SK-N-SH (cell line): ENCODE results near the gene PANK4. TPM values are rescaled to one million over a fixed set of nuclear protein-coding genes. Genes with fewer than 3 reads are reported as not detected.

Source experiments
- CTCF ChIA-PET: fragments of 300-600, 350-600 bp; formaldehyde crosslinking; extraction: SDS; loops from one replicate; lab custom pipeline; 2021; lab: Yijun Ruan, JAX
- POLR2A ChIA-PET: fragments of 350-600 bp; sonication (Branson Sonifier 250); formaldehyde crosslinking; extraction: SDS; loops from one replicate; lab custom pipeline; 2020; ENCODE audit warnings: antibody characterized with exemption, inconsistent platforms; lab: Yijun Ruan, JAX
- DNase-seq: peaks from one replicate; pipeline ENCODE4 v3.0.0; 2012
- H2AFZ ChIP-seq: fragments of 200-600 bp; sonication (generic); 2 replicates; pipeline ENCODE4 v1.8.1; 2016; ENCODE audit warnings: antibody characterized with exemption, mild to moderate bottlenecking, low read depth
- H3F3A ChIP-seq: fragments of 200-600 bp; sonication (generic); replicated peaks from 2 replicates; pipeline ENCODE3; 2016; ENCODE audit warnings: antibody characterized with exemption, mild to moderate bottlenecking; ENCODE audit not compliant: insufficient read depth
- H3K27ac ChIP-seq, 2 experiments: fragments of 200-500 bp in 1 of 2; fragments of 200-600 bp in 1 of 2; sonication (Bioruptor generic) in 1 of 2; sonication (generic), shearing (Covaris generic) in 1 of 2; 2 replicates each; pipeline versions ENCODE4 v1.5.1 to v1.6.1; 2014 to 2016; ENCODE audit warnings: low read depth in 2 of 2, inconsistent platforms in 1 of 2, low read length in 1 of 2, mild to moderate bottlenecking in 1 of 2, mixed read lengths in 1 of 2
- H3K27me3 ChIP-seq: fragments of 200-600 bp; sonication (generic), shearing (Covaris generic); 2 replicates; pipeline ENCODE4 v1.6.1; 2016; ENCODE audit warnings: mixed run types; ENCODE audit not compliant: insufficient read depth
- H3K36me3 ChIP-seq, 2 experiments: fragments of 200-500 bp in 1 of 2; fragments of 200-600 bp in 1 of 2; sonication (Bioruptor generic) in 1 of 2; sonication (generic) in 1 of 2; replicated peaks in 1 of 2; 2 replicates each; pipeline versions ENCODE3 to v1.5.1; 2014 to 2016; ENCODE audit warnings: low read length in 1 of 2, mild to moderate bottlenecking in 1 of 2; ENCODE audit not compliant: insufficient read depth in 2 of 2, control insufficient read depth in 1 of 2
- H3K4me1 ChIP-seq, 2 experiments: fragments of 200-500 bp in 1 of 2; fragments of 200-600 bp in 1 of 2; sonication (Bioruptor generic) in 1 of 2; sonication (generic), shearing (Covaris generic) in 1 of 2; 2 replicates each; pipeline versions ENCODE4 v1.5.1 to v1.6.1; 2014 to 2016; ENCODE audit warnings: low read depth in 1 of 2, low read length in 1 of 2, mixed run types in 1 of 2; ENCODE audit not compliant: insufficient read depth in 2 of 2, control insufficient read depth in 1 of 2
- H3K4me2 ChIP-seq: fragments of 200-600 bp; sonication (generic), shearing (Covaris generic); 2 replicates; pipeline ENCODE4 v1.6.1; 2017; ENCODE audit warnings: mixed run types
- H3K4me3 ChIP-seq, 2 experiments: fragments of 200-500 bp in 1 of 2; fragments of 200-600 bp in 1 of 2; sonication (Bioruptor generic) in 1 of 2; sonication (generic), shearing (Covaris generic) in 1 of 2; 2 replicates each; pipeline versions ENCODE4 v1.5.1 to v1.8.1; 2014 to 2016; ENCODE audit warnings: low read depth in 2 of 2, inconsistent platforms in 1 of 2, low read length in 1 of 2, mild to moderate bottlenecking in 1 of 2, mixed read lengths in 1 of 2, moderate library complexity in 1 of 2
- H3K79me2 ChIP-seq: fragments of 200-600 bp; sonication (generic); 2 replicates; pipeline ENCODE4 v1.8.1; 2017; ENCODE audit warnings: mild to moderate bottlenecking; ENCODE audit not compliant: insufficient read depth
- H3K9ac ChIP-seq: fragments of 200-600 bp; sonication (generic); 2 replicates; pipeline ENCODE4 v1.6.1; 2017; ENCODE audit warnings: mixed run types
- H3K9me2 ChIP-seq: fragments of 200-600 bp; sonication (generic); 2 replicates; pipeline ENCODE4 v1.6.1; 2017; ENCODE audit warnings: mixed run types
- H3K9me3 ChIP-seq: fragments of 200-600 bp; sonication (generic); 2 replicates; pipeline ENCODE4 v1.6.1; 2017; ENCODE audit warnings: mixed run types, mild to moderate bottlenecking, moderate library complexity
- H4K20me1 ChIP-seq: fragments of 200-600 bp; sonication (generic); 2 replicates; pipeline ENCODE4 v1.6.1; 2017; ENCODE audit warnings: mild to moderate bottlenecking, mixed run types; ENCODE audit not compliant: insufficient read depth
- EP300 ChIP-seq, 2 experiments: IDR thresholded peaks; 2 replicates each; pipeline versions ENCODE4 v1.4.0 to v1.6.1; 2012; ENCODE audit warnings: borderline replicate concordance in 1 of 2, low read depth in 1 of 2, low read length in 1 of 2
- FOXM1 ChIP-seq: IDR thresholded peaks from 2 replicates; pipeline ENCODE4 v1.4.0; 2012; ENCODE audit warnings: low read depth, mild to moderate bottlenecking
- GATA2 ChIP-seq: sonication (generic); formaldehyde crosslinking; IDR thresholded peaks from 2 replicates; pipeline ENCODE4 v1.5.0; 2020; ENCODE audit warnings: mild to moderate bottlenecking, missing genetic modification reagents
- MXI1 ChIP-seq: IDR thresholded peaks from 2 replicates; pipeline ENCODE4 v1.6.1; 2012; ENCODE audit warnings: mild to moderate bottlenecking, low read depth, low read length, improper control_type of control experiment
- NFIC ChIP-seq: IDR thresholded peaks from 2 replicates; pipeline ENCODE4 v1.4.0; 2012; ENCODE audit warnings: borderline replicate concordance
- RCOR1 ChIP-seq: fragments of 150-350 bp; IDR thresholded peaks from 2 replicates; pipeline ENCODE4 v1.6.1; 2017; ENCODE audit warnings: antibody characterized with exemption, low read length
- RFX5 ChIP-seq: IDR thresholded peaks from 2 replicates; pipeline ENCODE4 v1.6.1; 2012; ENCODE audit warnings: mild to moderate bottlenecking, improper control_type of control experiment, low read length
- RXRA ChIP-seq: IDR thresholded peaks from 2 replicates; pipeline ENCODE4 v1.4.0; 2012; ENCODE audit warnings: low read depth, mild to moderate bottlenecking, borderline replicate concordance
- SIN3A ChIP-seq: IDR thresholded peaks from 2 replicates; pipeline ENCODE4 v1.6.1; 2012; ENCODE audit warnings: low read depth, mild to moderate bottlenecking, low read length, moderate library complexity, borderline replicate concordance
- SMC3 ChIP-seq: IDR thresholded peaks from 2 replicates; pipeline ENCODE4 v1.6.1; 2012; ENCODE audit warnings: low read depth, low read length, improper control_type of control experiment
- TAF1 ChIP-seq: IDR thresholded peaks from 2 replicates; pipeline ENCODE4 v1.6.1; 2012; ENCODE audit warnings: low read depth, mild to moderate bottlenecking, low read length, moderate library complexity, borderline replicate concordance
- TCF12 ChIP-seq: IDR thresholded peaks from 2 replicates; pipeline ENCODE4 v1.4.0; 2012
- YY1 ChIP-seq: IDR thresholded peaks from 2 replicates; pipeline ENCODE4 v1.4.0; 2012; ENCODE audit warnings: low read depth, mild to moderate bottlenecking
- WGBS: methylation state at CpG from one replicate; pipeline ENCODE4 v1.1.6; 2017; ENCODE audit warnings: low lambda C conversion rate; 5-methylcytosine and 5-hydroxymethylcytosine counted together
- polyA plus RNA-seq, 3 experiments: library from polyadenylated mRNA; depleted of rRNA; stranded (reverse); fragments of >200 nt; gene quantifications; 2 replicates each; pipeline ENCODE4 v1.2.3, GENCODE V29; 2012
- TF ChIP-seq, protein P1 (sequence below): fragments of 150-350 bp; IDR thresholded peaks from 2 replicates; pipeline ENCODE4 v1.6.1; 2016; ENCODE audit warnings: mild to moderate bottlenecking, low read depth, low read length
- TF ChIP-seq, protein P2 (sequence below): IDR thresholded peaks from 2 replicates; pipeline ENCODE4 v1.4.0; 2012; ENCODE audit warnings: low read depth
- TF ChIP-seq, protein P3 (sequence below): fragments of 200-600 bp; sonication (generic); IDR thresholded peaks from 2 replicates; pipeline ENCODE4 v1.6.1; 2017; ENCODE audit warnings: antibody characterized with exemption, mild to moderate bottlenecking, moderate library complexity
- TF ChIP-seq, protein P4 (sequence below): fragments of 150-350 bp; IDR thresholded peaks from 2 replicates; pipeline ENCODE4 v1.6.1; 2017; ENCODE audit warnings: antibody characterized with exemption, low read length, low read depth, borderline replicate concordance
- TF ChIP-seq, protein P5 (sequence below): IDR thresholded peaks from 2 replicates; pipeline ENCODE4 v1.4.0; 2012; ENCODE audit warnings: low read depth, borderline replicate concordance

The PANK4 gene
- polyA plus RNA-seq, 1 of the 3 experiments (the other 2 are of a cell fraction): 16.6 TPM

DNA sequence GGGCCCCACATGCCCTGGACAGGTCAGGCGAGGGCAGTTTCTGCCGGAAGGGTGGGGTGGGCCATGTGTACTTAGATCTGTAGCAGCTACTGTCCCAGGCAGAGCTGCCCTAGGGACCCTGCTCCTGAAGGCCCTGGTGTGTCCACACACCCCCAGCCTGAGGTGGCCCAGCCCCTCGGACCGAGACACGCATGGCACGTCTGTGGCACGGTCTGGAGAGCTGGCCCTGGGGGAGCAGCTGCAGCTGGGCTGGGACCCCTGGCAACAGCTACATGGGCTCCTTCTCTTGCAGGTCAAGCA, 24.6 kb downstream of the PANK4 start:
- DNase-seq: no peak
- ChIA-PET CTCF (interaction anchor here (0.9 to 1.2 kb wide), 3 partner anchors 15 to 46 kb away, joined by 3 read pairs; partner anchors contain the start of gene PLCH2), POLR2A (interaction anchor here (1.3 to 1.8 kb wide), 2 partner anchors 13 to 27 kb away, joined by 5 read pairs; no protein-coding TSS in a partner anchor)
- Histone ChIP-seq H3K4me1 (peaks cover 0 to 15% of the 10 kb centered on the region in 2 experiments; a peak in 1 of 4 replicates), H3K9me3 (no peaks in the 10 kb centered on the region), H3K9me2 (no peaks in the 10 kb centered on the region), H3K79me2 (no peaks in the 10 kb centered on the region), H3K4me3 (no peak overlapping the region), H3K9ac (no peak overlapping the region), H2AFZ (no peak overlapping the region), H3F3A (no peaks in the 10 kb centered on the region), H3K27ac (no peak overlapping the region), H3K36me3 (no peaks in the 10 kb centered on the region), H3K27me3 (no peaks in the 10 kb centered on the region), H3K4me2 (no peak overlapping the region), H4K20me1 (no peaks in the 10 kb centered on the region)
- 55% methylated on average over 5 of the region's 7 CpGs for WGBS
- no peak for TF ChIP-seq GATA2 (CRISPR knock-in tag)

DNA sequence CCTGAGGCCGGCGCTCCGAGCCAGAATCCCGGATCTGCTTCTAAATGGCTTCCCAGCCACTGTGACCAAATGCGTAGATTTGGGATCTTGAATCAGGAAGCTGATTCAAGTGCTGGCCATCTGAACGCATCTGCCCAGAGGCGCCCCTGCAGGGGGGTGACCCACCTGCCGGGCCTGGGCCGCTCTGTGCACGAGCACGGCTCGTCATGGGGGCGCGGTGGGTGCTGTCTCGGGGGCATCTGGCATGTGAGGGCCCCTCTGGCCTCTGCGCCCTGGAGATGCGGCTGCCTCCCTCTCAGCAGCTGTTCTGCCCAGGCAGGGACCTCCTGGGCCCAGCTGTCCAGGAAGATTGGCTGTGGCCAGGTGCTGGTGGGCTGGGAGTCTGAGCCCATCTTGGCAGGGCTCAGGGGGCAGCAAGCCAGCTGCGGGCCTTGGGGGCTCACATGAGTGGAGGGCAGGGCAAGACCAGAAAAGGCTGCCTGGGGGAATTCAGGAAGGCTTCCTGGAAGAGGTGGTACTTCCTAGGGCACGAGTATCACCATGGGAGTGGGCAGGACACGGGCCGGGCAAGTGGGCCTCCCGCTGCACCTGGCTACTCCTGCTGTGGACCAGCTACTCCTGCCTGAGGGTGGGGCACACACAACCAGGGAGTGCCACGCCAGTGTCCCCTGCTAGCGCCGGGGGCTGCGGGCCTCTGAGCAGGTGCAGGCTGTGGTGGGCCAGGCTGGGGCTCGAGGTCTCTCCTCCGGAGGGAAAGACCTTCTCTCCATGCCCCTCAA, 25.2 kb downstream of the PANK4 start:
- Histone ChIP-seq H2AFZ (no peak overlapping the region), H3K9ac (no peak overlapping the region), H3K36me3 (no peaks in the 10 kb centered on the region), H3K9me2 (no peaks in the 10 kb centered on the region), H3K4me3 (no peak overlapping the region), H3F3A (no peaks in the 10 kb centered on the region), H3K4me2 (no peak overlapping the region), H3K27me3 (no peaks in the 10 kb centered on the region), H3K79me2 (no peaks in the 10 kb centered on the region), H3K27ac (no peak overlapping the region), H4K20me1 (no peaks in the 10 kb centered on the region), H3K9me3 (no peaks in the 10 kb centered on the region), H3K4me1 (peaks cover 0 to 15% of the 10 kb centered on the region in 2 experiments; a peak in 1 of 4 replicates)
- 80% methylated on average over 10 of the region's 28 CpGs for WGBS
- CTCF ChIA-PET: interaction anchor here (0.6 to 1.8 kb wide), 7 partner anchors 8 to 46 kb away, joined by 3 to 8 read pairs (median 3); no protein-coding TSS in a partner anchor
- no peak for DNase-seq
- POLR2A ChIA-PET: interaction anchor here (1.3 to 1.8 kb wide), 2 partner anchors 14 to 26 kb away, joined by 5 read pairs; no protein-coding TSS in a partner anchor
- TF ChIP-seq, protein P1, sequence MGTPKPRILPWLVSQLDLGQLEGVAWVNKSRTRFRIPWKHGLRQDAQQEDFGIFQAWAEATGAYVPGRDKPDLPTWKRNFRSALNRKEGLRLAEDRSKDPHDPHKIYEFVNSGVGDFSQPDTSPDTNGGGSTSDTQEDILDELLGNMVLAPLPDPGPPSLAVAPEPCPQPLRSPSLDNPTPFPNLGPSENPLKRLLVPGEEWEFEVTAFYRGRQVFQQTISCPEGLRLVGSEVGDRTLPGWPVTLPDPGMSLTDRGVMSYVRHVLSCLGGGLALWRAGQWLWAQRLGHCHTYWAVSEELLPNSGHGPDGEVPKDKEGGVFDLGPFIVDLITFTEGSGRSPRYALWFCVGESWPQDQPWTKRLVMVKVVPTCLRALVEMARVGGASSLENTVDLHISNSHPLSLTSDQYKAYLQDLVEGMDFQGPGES: no peak
- TF ChIP-seq NFIC: no peak
- TF ChIP-seq SMC3: no peak
- TF ChIP-seq GATA2 (CRISPR knock-in tag): no peak
- TF ChIP-seq, protein P2, sequence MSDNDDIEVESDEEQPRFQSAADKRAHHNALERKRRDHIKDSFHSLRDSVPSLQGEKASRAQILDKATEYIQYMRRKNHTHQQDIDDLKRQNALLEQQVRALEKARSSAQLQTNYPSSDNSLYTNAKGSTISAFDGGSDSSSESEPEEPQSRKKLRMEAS: no peak
- TF ChIP-seq FOXM1: no peak
- TF ChIP-seq YY1: no peak
- no peak for TF ChIP-seq TAF1
- TF ChIP-seq RFX5: no peak
- TF ChIP-seq SIN3A: no peak
- TF ChIP-seq, protein P3, sequence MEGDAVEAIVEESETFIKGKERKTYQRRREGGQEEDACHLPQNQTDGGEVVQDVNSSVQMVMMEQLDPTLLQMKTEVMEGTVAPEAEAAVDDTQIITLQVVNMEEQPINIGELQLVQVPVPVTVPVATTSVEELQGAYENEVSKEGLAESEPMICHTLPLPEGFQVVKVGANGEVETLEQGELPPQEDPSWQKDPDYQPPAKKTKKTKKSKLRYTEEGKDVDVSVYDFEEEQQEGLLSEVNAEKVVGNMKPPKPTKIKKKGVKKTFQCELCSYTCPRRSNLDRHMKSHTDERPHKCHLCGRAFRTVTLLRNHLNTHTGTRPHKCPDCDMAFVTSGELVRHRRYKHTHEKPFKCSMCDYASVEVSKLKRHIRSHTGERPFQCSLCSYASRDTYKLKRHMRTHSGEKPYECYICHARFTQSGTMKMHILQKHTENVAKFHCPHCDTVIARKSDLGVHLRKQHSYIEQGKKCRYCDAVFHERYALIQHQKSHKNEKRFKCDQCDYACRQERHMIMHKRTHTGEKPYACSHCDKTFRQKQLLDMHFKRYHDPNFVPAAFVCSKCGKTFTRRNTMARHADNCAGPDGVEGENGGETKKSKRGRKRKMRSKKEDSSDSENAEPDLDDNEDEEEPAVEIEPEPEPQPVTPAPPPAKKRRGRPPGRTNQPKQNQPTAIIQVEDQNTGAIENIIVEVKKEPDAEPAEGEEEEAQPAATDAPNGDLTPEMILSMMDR: no peak
- TF ChIP-seq EP300 (IDR thresholded peaks at IDR 0.05; ENCODE audit: borderline replicate concordance in 1 of 2, low read depth in 1 of 2, low read length in 1 of 2): no peak
- TF ChIP-seq MXI1: no peak
- no peak for TF ChIP-seq RCOR1
- no peak for TF ChIP-seq TCF12
- TF ChIP-seq, protein P4, sequence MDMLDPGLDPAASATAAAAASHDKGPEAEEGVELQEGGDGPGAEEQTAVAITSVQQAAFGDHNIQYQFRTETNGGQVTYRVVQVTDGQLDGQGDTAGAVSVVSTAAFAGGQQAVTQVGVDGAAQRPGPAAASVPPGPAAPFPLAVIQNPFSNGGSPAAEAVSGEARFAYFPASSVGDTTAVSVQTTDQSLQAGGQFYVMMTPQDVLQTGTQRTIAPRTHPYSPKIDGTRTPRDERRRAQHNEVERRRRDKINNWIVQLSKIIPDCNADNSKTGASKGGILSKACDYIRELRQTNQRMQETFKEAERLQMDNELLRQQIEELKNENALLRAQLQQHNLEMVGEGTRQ: no peak
- TF ChIP-seq RXRA: no peak
- TF ChIP-seq, protein P5, sequence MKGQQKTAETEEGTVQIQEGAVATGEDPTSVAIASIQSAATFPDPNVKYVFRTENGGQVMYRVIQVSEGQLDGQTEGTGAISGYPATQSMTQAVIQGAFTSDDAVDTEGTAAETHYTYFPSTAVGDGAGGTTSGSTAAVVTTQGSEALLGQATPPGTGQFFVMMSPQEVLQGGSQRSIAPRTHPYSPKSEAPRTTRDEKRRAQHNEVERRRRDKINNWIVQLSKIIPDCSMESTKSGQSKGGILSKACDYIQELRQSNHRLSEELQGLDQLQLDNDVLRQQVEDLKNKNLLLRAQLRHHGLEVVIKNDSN: no peak
